ENCODE results near the gene MACO1.

Gene MACO1

DNA sequence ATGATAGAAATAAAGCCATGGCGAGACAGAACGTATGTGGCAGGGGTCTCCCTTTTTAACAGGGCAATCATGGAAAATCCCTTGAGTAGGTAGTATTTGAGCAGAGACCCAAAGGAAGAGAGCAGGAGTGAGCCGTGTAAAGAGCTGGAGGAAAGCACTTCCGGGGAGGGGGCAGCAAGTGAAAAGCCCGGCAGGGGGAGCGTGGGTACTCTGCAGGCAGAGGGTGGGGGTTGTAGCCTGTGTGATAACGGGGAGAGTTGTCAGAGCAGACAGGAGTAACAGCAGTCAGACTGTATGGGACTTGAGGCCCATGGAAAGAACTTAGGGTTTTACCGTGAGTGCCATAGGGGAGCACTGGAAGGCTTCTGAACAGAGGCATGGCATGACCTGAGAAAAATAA is 61.6 kb downstream of the MACO1 start:
- no peak overlapping the region for H3K27ac ChIP-seq
- TF ChIP-seq ZFX (IDR thresholded peaks at IDR 0.05), result no peak
- TF ChIP-seq, protein P1, sequence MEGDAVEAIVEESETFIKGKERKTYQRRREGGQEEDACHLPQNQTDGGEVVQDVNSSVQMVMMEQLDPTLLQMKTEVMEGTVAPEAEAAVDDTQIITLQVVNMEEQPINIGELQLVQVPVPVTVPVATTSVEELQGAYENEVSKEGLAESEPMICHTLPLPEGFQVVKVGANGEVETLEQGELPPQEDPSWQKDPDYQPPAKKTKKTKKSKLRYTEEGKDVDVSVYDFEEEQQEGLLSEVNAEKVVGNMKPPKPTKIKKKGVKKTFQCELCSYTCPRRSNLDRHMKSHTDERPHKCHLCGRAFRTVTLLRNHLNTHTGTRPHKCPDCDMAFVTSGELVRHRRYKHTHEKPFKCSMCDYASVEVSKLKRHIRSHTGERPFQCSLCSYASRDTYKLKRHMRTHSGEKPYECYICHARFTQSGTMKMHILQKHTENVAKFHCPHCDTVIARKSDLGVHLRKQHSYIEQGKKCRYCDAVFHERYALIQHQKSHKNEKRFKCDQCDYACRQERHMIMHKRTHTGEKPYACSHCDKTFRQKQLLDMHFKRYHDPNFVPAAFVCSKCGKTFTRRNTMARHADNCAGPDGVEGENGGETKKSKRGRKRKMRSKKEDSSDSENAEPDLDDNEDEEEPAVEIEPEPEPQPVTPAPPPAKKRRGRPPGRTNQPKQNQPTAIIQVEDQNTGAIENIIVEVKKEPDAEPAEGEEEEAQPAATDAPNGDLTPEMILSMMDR (conservative IDR thresholded peaks at IDR 0.05), result no peak

DNA sequence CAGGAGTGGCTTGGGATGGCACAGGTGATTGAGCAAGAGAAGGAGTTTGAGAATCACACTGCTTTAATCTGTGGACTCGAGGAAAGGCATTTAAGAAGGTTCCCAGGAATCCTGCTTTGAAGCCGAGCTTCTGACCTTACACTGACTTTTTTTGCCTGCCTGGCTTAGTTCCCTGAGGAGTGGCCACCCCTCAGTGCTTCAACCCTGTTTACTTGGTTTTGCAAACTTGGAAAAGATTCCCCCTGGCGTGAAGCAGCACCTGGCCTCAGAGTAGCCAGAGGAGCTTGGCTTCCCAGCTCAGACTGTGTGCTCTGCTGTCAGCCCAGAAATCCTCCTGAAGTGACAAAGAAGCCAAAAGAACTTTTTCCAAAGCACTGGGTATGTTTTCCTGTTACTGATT is 64.3 kb downstream of the MACO1 start:
- H3K27ac ChIP-seq, result no peak overlapping the region
- no peak for TF ChIP-seq ZFX (IDR thresholded peaks at IDR 0.05)
- TF ChIP-seq, protein P1 (conservative IDR thresholded peaks at IDR 0.05), result no peak

DNA sequence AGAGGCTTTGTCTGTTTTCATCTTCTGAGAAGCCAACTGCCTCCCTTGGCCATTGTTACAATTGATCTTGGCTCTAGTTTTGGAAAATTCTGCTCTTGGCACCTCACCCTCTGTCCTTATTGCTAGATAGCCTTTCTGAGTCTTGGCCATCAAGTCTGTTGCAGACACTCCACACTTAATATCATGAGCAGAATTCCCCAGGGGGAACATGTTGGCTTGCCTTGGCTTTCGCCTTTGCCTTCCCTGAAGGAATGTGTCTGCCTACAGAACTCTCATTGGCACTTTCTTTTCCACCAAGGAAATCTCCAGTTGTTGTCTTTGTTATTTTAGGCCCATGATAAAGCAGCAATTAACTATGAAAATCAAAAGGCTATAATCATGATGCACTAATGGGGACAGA is 70.0 kb downstream of the MACO1 start:
- peak overlapping the region; percentile 25; the same call in 1 of the 2 replicates for H3K27ac ChIP-seq
- TF ChIP-seq, protein P1 (conservative IDR thresholded peaks at IDR 0.05), result no peak
- no peak for TF ChIP-seq ZFX (IDR thresholded peaks at IDR 0.05)

DNA sequence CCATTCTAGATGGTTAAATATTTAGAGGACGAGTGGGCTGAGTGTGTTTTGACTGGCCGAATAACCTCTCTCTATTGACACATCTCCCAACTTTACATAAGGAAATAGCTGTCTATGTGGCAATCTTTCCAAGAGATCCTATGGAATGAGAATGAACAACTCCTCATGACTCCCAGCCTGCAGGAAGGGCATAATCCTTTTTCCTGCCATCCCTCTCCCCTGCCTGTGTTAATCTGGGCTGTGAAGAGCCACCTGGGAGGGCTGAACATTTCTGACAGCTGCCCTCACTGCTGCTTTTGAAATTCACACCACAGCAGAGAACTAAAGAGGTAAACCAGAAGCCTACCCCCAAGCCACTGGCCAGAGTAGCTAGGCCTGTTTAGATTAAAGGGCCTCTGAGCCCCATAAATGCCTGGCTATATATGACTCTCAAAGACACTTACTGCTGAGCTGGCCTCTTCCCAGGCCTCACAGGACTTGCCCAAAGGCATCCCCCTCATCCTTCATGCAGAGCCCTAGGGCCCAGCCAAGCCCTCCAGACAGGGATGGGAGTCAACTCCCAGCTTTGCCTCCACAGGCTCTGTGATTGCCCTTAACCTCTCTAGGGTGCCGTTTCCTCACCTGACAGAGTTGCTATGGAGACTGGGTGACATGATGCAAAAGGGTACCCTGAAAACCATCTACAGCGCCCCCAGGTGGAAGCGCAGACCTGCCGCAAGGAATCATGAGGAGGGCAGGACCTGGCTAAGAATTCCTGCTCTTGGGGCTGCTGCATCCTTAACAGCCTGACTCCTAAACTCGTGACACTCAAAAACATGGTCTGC is 70.8 kb downstream of the MACO1 start:
- TF ChIP-seq, protein P1 (conservative IDR thresholded peaks at IDR 0.05), result peak; percentile 14; the same call in 1 of the 2 replicates
- TF ChIP-seq ZFX (IDR thresholded peaks at IDR 0.05), result no peak
- H3K27ac ChIP-seq, result peak overlapping the region; percentile 53

DNA sequence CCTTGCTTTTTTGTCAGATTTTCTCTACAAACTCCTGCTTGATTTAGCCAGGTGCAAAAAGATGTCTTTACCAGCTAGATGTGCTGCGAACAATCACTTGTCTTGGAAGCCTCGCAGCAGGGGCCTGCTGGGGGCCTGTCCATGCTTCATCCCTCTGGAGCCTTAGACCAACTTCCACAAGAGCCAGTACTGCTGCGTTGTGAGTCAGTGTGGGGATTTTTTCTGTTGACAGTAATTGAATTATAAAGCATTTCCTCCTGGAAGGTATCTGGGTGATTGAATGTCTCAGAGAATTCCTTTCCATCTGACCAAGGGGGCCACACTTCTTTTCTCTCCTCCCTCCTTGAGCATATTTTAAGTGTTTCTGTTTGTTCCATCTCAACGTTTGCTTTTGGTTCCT is 72.3 kb downstream of the MACO1 start:
- H3K27ac ChIP-seq, result no peak overlapping the region
- no peak for TF ChIP-seq ZFX (IDR thresholded peaks at IDR 0.05)
- TF ChIP-seq, protein P1 (conservative IDR thresholded peaks at IDR 0.05), result no peak

DNA sequence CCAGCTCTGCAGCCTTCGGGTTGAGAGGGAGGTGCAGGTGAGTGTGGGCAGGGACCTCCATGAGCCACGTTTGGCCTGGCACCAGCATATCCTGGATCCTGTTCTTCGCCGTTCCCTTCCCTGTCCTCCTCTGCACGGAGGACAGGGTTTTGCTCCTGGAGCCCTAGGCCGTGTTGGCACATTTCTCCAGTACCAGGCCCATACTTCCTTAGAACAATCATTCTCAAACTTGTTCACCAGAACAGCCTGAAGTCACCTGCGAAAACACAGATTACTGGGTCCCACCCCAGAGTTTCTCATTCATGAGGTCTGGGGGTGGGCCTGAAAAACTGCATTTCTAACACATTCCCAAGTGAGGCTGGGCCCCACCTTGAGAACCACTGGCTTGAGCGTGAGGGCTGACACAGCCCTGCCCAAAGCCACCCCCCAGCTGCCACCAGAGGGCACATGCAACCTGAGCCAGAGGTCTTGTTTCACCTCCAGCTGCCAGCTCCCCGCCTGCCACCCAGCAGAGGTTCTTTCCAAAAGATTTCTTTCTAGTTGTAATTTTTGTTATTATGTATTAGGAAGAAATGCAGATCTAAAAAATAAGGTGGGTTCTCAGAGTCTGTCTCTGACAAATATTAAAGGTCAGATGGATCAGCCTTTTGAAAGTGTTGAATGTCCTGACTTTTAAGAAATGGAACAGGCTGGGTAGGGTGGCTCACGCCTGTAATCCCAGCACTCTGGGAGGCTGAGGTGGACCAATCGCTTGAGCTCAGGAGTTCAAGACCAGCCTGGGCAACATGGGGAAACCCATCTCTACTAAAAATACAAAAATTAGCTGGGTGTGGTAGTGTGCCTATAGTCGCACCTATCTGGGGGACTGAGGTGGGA is 73.1 kb downstream of the MACO1 start:
- TF ChIP-seq, protein P1 (conservative IDR thresholded peaks at IDR 0.05), result peak; percentile 46
- no peak for TF ChIP-seq ZFX (IDR thresholded peaks at IDR 0.05)
- H3K27ac ChIP-seq, result no peak overlapping the region
